Endodermal cell (in vitro differentiated cells): Measurements from ENCODE around the gene SMC4. TPM values are rescaled to one million over a fixed set of nuclear protein-coding genes. Genes with fewer than 3 reads are reported as not detected.

Source experiments
- DNase-seq: peaks from one replicate; pipeline ENCODE4 v3.0.0-alpha.2; 2017
- H3K27ac ChIP-seq: 2 replicates; pipeline ENCODE4 v1.5.1; 2013; ENCODE audit warnings: mild to moderate bottlenecking, low read depth, low read length, moderate library complexity
- H3K27me3 ChIP-seq: 2 replicates; pipeline ENCODE4 v1.6.1; 2013; ENCODE audit warnings: mild to moderate bottlenecking, low read length, moderate library complexity; ENCODE audit not compliant: insufficient read depth, control insufficient read depth, poor library complexity, severe bottlenecking
- H3K36me3 ChIP-seq: 2 replicates; pipeline ENCODE4 v1.7.0; 2013; ENCODE audit warnings: mild to moderate bottlenecking, low read length, moderate library complexity; ENCODE audit not compliant: control insufficient read depth, insufficient read depth
- H3K4me1 ChIP-seq: one replicate; pipeline ENCODE4 v1.7.0; 2013; ENCODE audit warnings: low read length; ENCODE audit not compliant: control insufficient read depth, insufficient read depth
- H3K4me3 ChIP-seq: 2 replicates; pipeline ENCODE4 v1.5.1; 2013; ENCODE audit warnings: mild to moderate bottlenecking, low read length, moderate library complexity
- H3K9ac ChIP-seq: 2 replicates; pipeline ENCODE4 v1.6.1; 2013; ENCODE audit warnings: mild to moderate bottlenecking, low read length, moderate library complexity; ENCODE audit not compliant: poor library complexity, severe bottlenecking; ENCODE audit errors: extremely low read depth
- H3K9me3 ChIP-seq: 2 replicates; pipeline ENCODE4 v1.6.1; 2013; ENCODE audit warnings: mild to moderate bottlenecking, low read length, moderate library complexity; ENCODE audit not compliant: control insufficient read depth
- H3K27ac Mint-ChIP-seq: 2 replicates; pipeline ENCODE4 v1.8.0; 2020; ENCODE audit warnings: mixed read lengths
- H3K27me3 Mint-ChIP-seq: 2 replicates; pipeline ENCODE4 v1.8.0; 2021; ENCODE audit warnings: mild to moderate bottlenecking, mixed read lengths; ENCODE audit not compliant: insufficient read depth
- H3K36me3 Mint-ChIP-seq: 2 replicates; pipeline ENCODE4 v1.8.0; 2020; ENCODE audit warnings: low read depth, mixed read lengths
- H3K4me1 Mint-ChIP-seq: 2 replicates; pipeline ENCODE4 v1.8.0; 2020; ENCODE audit warnings: mixed read lengths
- H3K4me3 Mint-ChIP-seq: 2 replicates; pipeline ENCODE4 v1.8.0; 2020; ENCODE audit warnings: mild to moderate bottlenecking, moderate library complexity, mixed read lengths
- H3K9me3 Mint-ChIP-seq: 2 replicates; pipeline ENCODE4 v1.8.0; 2020; ENCODE audit warnings: mild to moderate bottlenecking, mixed read lengths
- WGBS, 2 experiments: methylation state at CpG; one replicate each; pipeline versions ENCODE4 v1.1.5 to v1.1.7; 2013; ENCODE audit warnings: missing lambda C conversion rate in 2 of 2, mixed read lengths in 1 of 2; ENCODE audit not compliant: insufficient coverage in 1 of 2, insufficient read length in 1 of 2; 5-methylcytosine and 5-hydroxymethylcytosine counted together
- total RNA-seq, 2 donors: library from RNA; stranded (reverse); fragmentation: NEBNext Ultra II Directional in 1 of 2; extraction: Animal tissue kit (Norgen Biotek cat#: 25700) in 1 of 2; gene quantifications; 2 replicates in 1 of 2; 3 replicates in 1 of 2; pipeline ENCODE4 v1.2.1, GENCODE V29; 2021
- TF ChIP-seq, protein P1 (sequence below): fragments of 200-600 bp; sonication (generic); conservative IDR thresholded peaks from 2 replicates; pipeline ENCODE4 v1.5.0; 2021; ENCODE audit warnings: antibody characterized with exemption, mild to moderate bottlenecking

SMC4 gene
- total RNA-seq, 2 donors from 2014 or later, result 97.5 to 139 TPM

- H3K4me3 Mint-ChIP-seq, result no peak overlapping the region
Observed at GRCh38 chr3:160434071-160434470, 34.6 kb downstream of the SMC4 start.

DNA sequence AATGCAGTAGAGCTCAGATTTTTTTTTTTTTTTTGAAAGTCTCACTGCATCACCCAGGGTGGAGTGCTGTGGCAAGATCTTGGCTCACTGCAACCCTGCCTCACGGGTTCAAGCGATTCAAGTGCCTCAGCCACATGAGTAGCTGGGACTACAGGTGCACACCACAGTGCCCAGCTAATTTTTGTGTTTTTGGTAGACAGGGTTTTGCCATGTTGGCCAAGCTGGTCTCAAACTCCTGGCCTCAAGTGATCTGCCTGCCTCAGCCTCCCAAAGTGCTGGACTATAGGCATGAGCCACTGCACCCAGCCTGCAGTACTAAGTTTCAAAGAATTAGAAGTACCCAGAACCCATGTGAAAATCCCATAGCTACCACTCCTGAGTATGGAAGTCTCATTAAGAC is 35.6 kb downstream of the SMC4 start:
- WGBS, 2 experiments, result 86 to 94% methylated on average over 2 of the region's 2 CpGs
- Mint-ChIP-seq H3K27ac (no peak overlapping the region), H3K27me3 (no peaks in the 10 kb centered on the region), H3K9me3 (no peaks in the 10 kb centered on the region), H3K36me3 (peaks cover 56% of the 10 kb centered on the region), H3K4me3 (no peak overlapping the region), H3K4me1 (peaks cover 7% of the 10 kb centered on the region)
- Histone ChIP-seq H3K4me1 (no peaks in the 10 kb centered on the region), H3K27ac (no peak overlapping the region), H3K9me3 (no peaks in the 10 kb centered on the region), H3K9ac (no peak overlapping the region), H3K4me3 (no peak overlapping the region), H3K36me3 (peaks cover 96% of the 10 kb centered on the region), H3K27me3 (no peaks in the 10 kb centered on the region)
- DNase-seq, result no peak
- TF ChIP-seq, protein P1, sequence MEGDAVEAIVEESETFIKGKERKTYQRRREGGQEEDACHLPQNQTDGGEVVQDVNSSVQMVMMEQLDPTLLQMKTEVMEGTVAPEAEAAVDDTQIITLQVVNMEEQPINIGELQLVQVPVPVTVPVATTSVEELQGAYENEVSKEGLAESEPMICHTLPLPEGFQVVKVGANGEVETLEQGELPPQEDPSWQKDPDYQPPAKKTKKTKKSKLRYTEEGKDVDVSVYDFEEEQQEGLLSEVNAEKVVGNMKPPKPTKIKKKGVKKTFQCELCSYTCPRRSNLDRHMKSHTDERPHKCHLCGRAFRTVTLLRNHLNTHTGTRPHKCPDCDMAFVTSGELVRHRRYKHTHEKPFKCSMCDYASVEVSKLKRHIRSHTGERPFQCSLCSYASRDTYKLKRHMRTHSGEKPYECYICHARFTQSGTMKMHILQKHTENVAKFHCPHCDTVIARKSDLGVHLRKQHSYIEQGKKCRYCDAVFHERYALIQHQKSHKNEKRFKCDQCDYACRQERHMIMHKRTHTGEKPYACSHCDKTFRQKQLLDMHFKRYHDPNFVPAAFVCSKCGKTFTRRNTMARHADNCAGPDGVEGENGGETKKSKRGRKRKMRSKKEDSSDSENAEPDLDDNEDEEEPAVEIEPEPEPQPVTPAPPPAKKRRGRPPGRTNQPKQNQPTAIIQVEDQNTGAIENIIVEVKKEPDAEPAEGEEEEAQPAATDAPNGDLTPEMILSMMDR, result no peak

More at GRCh38 chr3:160434071-160434470, 34.6 kb downstream of the SMC4 start:
- Histone ChIP-seq H3K9ac (no peak overlapping the region), H3K4me3 (no peak overlapping the region), H3K4me1 (no peaks in the 10 kb centered on the region), H3K36me3 (peaks cover 94% of the 10 kb centered on the region), H3K27me3 (no peaks in the 10 kb centered on the region), H3K9me3 (no peaks in the 10 kb centered on the region), H3K27ac (no peak overlapping the region)
- Mint-ChIP-seq H3K27ac (no peak overlapping the region), H3K9me3 (no peaks in the 10 kb centered on the region), H3K36me3 (peaks cover 54% of the 10 kb centered on the region), H3K27me3 (no peaks in the 10 kb centered on the region), H3K4me1 (peaks cover 7% of the 10 kb centered on the region)
- 93 to 100% methylated on average over 2 of the region's 2 CpGs for WGBS, 2 experiments
- TF ChIP-seq, protein P1, result no peak
- DNase-seq, result no peak

DNA sequence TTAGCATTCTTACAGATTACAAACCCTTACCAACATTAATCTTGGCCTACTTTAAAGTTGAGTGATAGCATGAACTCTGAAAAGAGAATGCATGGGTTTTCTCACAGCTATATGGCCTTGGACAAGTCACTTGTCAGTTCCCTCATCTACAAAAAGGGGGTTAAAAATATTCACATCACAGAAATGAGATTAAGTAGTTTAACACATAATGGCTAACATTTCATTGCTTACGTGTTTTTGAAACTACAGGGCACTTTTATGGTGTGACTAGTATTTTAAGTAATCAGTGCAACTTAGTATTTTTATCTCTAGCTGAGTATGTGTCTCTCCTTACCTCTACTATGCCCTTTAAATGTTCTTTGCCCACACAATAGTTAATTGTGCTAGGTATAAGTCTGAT is 36.3 kb downstream of the SMC4 start:
- no peaks in the 10 kb centered on the region for H3K27me3 Mint-ChIP-seq
- H3K36me3 Mint-ChIP-seq, result peaks cover 60% of the 10 kb centered on the region
- peaks cover 95% of the 10 kb centered on the region for H3K36me3 ChIP-seq
- no peak overlapping the region for H3K27ac Mint-ChIP-seq
- no peaks in the 10 kb centered on the region for H3K9me3 ChIP-seq
- H3K27me3 ChIP-seq, result no peaks in the 10 kb centered on the region
- H3K4me1 Mint-ChIP-seq, result peaks cover 7% of the 10 kb centered on the region
- WGBS, 2 experiments, result 80 to 100% methylated on average over 1 of the region's 1 CpG
- TF ChIP-seq, protein P1, result no peak
- H3K4me3 ChIP-seq, result no peak overlapping the region
- no peaks in the 10 kb centered on the region for H3K9me3 Mint-ChIP-seq
- no peak overlapping the region for H3K9ac ChIP-seq
- DNase-seq, result no peak
- no peak overlapping the region for H3K27ac ChIP-seq
- no peaks in the 10 kb centered on the region for H3K4me1 ChIP-seq
- H3K4me3 Mint-ChIP-seq, result no peak overlapping the region
